K562 treated with DMSO at 1 percent for 12 hours (cell line): Measurements from ENCODE around the gene AMY2A. TPM values are rescaled to one million over a fixed set of nuclear protein-coding genes. Genes with fewer than 3 reads are reported as not detected.

ENCODE experiments used
- total RNA-seq: library from RNA; unstranded; fragments of 300-600 nt; gene quantifications from 2 replicates; pipeline ENCODE4 v1.2.3, GENCODE V29; 2022; ENCODE audit not compliant: insufficient read depth

The AMY2A gene
- not detected in 2 replicates for total RNA-seq

GRCh38 chr1:103616994-103617477 is at the start of gene AMY2A:
AMY2A (plus strand) TSS chr1:103617427; CDS start chr1:103617441, 14 bp downstream.

GRCh38 chr1:103571289-103571688 is 45.9 kb upstream of the AMY2A start, which contains the start of gene AMY2B:
AMY2B (plus strand) TSS chr1:103571589; CDS start chr1:103571603, 14 bp downstream.

GRCh38 chr1:103655460-103655859 is 38.2 kb downstream of the AMY2A start, which contains the start of gene AMY1A:
AMY1A (plus strand) TSS chr1:103655760; CDS start chr1:103656331, 571 bp downstream.

Other genes with a start within 250 kb of the AMY2A start
- gene RNPC3, start 91.7 kb upstream of the AMY2A start, total RNA-seq: 2.9 and 17.0 TPM in 2 replicates
- 1.2 and 3.2 TPM in 2 replicates for gene AMY2B, start 45.8 kb upstream of the AMY2A start, total RNA-seq
- not detected in 2 replicates for gene AMY1A, start 38.3 kb downstream of the AMY2A start, total RNA-seq
- not detected in 2 replicates for gene AMY1B, start 78.8 kb downstream of the AMY2A start, total RNA-seq
- gene AMY1C, start 132.5 kb downstream of the AMY2A start, total RNA-seq: not detected in 2 replicates